K562 (cell line): ENCODE data around the gene THAP4.

Source experiments
- ATF2 ChIP-seq: sonication (generic); formaldehyde crosslinking; IDR thresholded peaks from 2 replicates; pipeline ENCODE4 v1.8.1; 2022; ENCODE audit warnings: missing genetic modification reagents
- FOXM1 ChIP-seq, 2 experiments: fragments of 450-650 bp in 1 of 2; sonication (generic) in 1 of 2; formaldehyde crosslinking in 1 of 2; IDR thresholded peaks; 2 replicates each; pipeline versions ENCODE4 v1.6.1 to v1.9.0; 2017 to 2022; ENCODE audit warnings: low read depth in 2 of 2, mild to moderate bottlenecking in 2 of 2, missing genetic modification reagents in 1 of 2, moderate library complexity in 1 of 2
- RNF2 ChIP-seq: sonication (generic); IDR thresholded peaks from 2 replicates; pipeline ENCODE4 v1.6.1; 2016

GRCh38 chr2:241550616-241551580, 86.1 kb downstream of the THAP4 start:
- no peak for TF ChIP-seq ATF2 (CRISPR knock-in tag)
- no peak for TF ChIP-seq FOXM1 (IDR thresholded peaks at IDR 0.05; ENCODE audit: low read depth)
- TF ChIP-seq FOXM1 (CRISPR knock-in tag; IDR thresholded peaks at IDR 0.05; ENCODE audit: low read depth): no peak
- no peak for TF ChIP-seq RNF2
